Panc1 (cell line): ENCODE measurements around the gene RNF208.

Experiments used
- POLR2AphosphoS5 ChIP-seq: IDR thresholded peaks from 2 replicates; pipeline ENCODE4 v1.6.1; 2012; ENCODE audit warnings: mild to moderate bottlenecking, low read depth, low read length, moderate library complexity
- TF ChIP-seq, protein P1 (sequence below): fragments of 450-650 bp; IDR thresholded peaks from 2 replicates; pipeline ENCODE4 v1.5.1; 2017; ENCODE audit warnings: mild to moderate bottlenecking

DNA sequence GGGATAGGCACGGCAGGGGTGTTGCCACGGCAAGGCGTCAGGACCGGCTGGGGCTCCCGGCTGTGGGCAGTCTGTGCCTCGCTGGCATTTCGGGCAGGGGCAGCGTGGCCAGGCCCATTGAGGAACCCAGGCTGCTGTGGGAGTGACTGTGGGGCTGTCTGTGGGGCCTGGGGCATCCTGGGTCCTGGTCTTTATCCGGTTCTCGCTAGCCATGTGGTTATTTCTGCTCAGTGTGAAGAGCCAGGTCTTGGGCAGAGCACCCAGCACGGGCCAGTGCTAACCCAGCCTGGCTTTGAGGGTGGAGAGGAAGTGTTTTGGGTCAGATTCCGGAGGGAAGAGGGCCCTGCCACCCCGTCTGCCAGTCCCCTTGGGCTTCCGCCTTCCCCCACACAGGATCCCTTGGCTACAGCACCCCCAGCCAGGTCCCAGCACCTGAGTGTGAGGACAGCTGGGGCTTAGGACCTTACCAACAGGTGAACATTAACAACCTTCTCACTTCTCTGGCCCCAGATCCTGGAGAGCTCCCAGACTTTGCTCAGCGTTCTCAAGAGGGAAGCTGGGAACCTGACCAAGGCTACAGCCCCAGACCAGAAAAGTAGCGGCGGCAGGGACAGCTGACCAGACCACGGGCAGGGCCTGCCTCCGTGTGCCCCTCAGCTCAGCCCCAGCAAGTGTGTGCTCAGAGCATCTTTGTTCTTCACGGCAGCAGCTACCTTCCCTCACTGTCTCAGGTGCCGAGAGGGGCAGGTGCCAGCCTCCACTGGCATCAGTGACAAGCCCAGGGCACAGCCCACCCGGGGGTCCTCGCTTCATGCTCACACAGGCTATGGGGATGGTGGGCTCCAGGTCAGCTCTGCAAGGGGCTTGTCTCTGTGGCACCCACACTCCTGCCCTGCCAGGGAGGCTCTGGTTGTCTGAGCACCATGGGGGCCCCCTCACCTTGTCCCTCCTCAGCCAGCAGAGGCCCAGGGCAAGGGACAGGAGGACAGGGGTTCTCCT is 32.4 kb downstream of the RNF208 start:
- TF ChIP-seq, protein P1, sequence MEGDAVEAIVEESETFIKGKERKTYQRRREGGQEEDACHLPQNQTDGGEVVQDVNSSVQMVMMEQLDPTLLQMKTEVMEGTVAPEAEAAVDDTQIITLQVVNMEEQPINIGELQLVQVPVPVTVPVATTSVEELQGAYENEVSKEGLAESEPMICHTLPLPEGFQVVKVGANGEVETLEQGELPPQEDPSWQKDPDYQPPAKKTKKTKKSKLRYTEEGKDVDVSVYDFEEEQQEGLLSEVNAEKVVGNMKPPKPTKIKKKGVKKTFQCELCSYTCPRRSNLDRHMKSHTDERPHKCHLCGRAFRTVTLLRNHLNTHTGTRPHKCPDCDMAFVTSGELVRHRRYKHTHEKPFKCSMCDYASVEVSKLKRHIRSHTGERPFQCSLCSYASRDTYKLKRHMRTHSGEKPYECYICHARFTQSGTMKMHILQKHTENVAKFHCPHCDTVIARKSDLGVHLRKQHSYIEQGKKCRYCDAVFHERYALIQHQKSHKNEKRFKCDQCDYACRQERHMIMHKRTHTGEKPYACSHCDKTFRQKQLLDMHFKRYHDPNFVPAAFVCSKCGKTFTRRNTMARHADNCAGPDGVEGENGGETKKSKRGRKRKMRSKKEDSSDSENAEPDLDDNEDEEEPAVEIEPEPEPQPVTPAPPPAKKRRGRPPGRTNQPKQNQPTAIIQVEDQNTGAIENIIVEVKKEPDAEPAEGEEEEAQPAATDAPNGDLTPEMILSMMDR, result peak; percentile 28; the same call in 1 of the 2 replicates
- TF ChIP-seq POLR2AphosphoS5, result no peak
